Duodenal mucosa (tissue), 2 donors: Measurements from ENCODE around the gene PLD6.

ENCODE experiments used
- H3K27ac ChIP-seq: one replicate; pipeline ENCODE4 v1.7.0; 2013; ENCODE audit warnings: low read depth, low read length
- H3K27me3 ChIP-seq, 2 donors: one replicate each; pipeline ENCODE4 v1.7.0; 2013; ENCODE audit warnings: low read length in 2 of 2, control low read depth in 1 of 2; ENCODE audit not compliant: insufficient read depth in 2 of 2, control insufficient read depth in 1 of 2
- H3K36me3 ChIP-seq, 2 donors: one replicate each; pipeline ENCODE4 v1.7.0; 2013; ENCODE audit warnings: low read length in 2 of 2, control low read depth in 1 of 2; ENCODE audit not compliant: insufficient read depth in 2 of 2, control insufficient read depth in 1 of 2
- H3K4me1 ChIP-seq, 2 donors: one replicate each; pipeline ENCODE4 v1.7.0; 2013; ENCODE audit warnings: low read length in 2 of 2, control low read depth in 1 of 2; ENCODE audit not compliant: insufficient read depth in 2 of 2, control insufficient read depth in 1 of 2
- H3K4me3 ChIP-seq, 2 donors: one replicate each; pipeline ENCODE4 v1.7.0; 2013; ENCODE audit warnings: low read length in 2 of 2, low read depth in 1 of 2
- H3K9ac ChIP-seq, 2 donors: one replicate each; pipeline ENCODE4 v1.7.0; 2013; ENCODE audit warnings: low read length in 2 of 2, low read depth in 1 of 2
- H3K9me3 ChIP-seq, 2 donors: one replicate each; pipeline ENCODE4 v1.7.0; 2013; ENCODE audit warnings: low read length in 2 of 2, control low read depth in 1 of 2; ENCODE audit not compliant: control insufficient read depth in 1 of 2

The PLD6 gene

DNA sequence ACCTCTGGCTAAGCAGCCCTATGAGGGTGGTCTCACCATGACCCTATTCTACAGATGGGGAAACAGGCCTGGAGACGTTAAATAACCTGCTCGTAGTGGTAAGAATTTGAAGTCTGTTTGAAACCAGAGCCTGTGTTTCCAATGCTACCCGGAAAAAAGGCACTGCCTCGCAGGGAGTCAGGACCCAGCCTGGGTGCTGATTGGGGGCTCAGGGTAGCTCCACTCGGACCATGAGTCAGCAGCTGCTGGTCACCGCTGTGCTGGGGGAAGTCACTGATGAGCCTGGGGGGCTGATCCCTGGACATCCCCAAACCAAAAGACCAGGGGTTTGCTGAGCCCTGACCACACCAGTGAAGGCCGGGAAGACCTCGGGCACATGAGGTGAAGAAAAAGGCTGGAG lies 9.4 kb upstream of the PLD6 start:
- Histone ChIP-seq H3K36me3 (peaks cover 59 to 75% of the 10 kb centered on the region in 2 donors), H3K27ac (no peak overlapping the region), H3K27me3 (no peaks in the 10 kb centered on the region), H3K9ac (no peak overlapping the region), H3K4me1 (no peaks in the 10 kb centered on the region), H3K9me3 (no peaks in the 10 kb centered on the region), H3K4me3 (no peak overlapping the region)

DNA sequence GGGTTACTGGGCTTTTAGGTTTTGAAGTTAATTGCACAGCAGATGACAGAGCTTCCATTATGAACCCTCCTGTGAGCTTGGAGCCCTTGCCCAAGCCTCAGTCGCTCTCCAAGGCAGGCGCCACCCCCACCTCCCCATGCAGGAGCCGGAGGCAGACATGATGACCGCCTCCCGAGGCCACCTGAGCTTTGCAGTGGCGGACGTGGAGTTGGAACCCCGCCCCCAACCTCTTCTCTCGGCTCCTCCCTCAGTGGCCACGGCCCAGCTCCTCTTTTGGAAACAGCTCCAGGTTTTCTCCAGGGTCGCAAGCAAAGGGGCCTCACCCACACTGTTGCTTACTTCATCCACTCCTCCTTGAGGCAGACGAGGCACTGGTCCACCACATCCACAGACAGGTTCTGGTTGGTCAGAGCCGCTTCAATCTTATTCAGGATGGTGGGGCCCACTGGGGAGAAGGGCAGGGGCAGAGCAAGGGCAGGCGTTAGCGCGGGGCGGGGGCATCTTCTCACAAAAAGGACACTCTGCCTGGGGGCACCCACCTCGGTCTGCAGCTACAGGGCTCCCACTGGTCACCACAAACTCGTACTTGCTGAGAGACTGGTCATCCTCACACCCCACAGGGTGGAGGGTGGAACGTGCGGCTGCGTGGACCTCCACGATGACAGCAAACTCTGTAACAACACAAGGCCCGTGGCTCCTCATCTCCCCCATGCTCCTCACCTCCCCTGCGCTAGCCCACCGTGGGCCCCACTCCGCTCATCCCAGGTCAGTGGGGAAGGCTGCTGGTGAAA lies 8.7 kb upstream of the PLD6 start:
- Histone ChIP-seq H3K27me3 (no peaks in the 10 kb centered on the region), H3K9ac (no peak overlapping the region), H3K4me3 (no peak overlapping the region), H3K27ac (no peak overlapping the region), H3K4me1 (no peaks in the 10 kb centered on the region), H3K9me3 (no peaks in the 10 kb centered on the region), H3K36me3 (peaks cover 52 to 68% of the 10 kb centered on the region in 2 donors)

DNA sequence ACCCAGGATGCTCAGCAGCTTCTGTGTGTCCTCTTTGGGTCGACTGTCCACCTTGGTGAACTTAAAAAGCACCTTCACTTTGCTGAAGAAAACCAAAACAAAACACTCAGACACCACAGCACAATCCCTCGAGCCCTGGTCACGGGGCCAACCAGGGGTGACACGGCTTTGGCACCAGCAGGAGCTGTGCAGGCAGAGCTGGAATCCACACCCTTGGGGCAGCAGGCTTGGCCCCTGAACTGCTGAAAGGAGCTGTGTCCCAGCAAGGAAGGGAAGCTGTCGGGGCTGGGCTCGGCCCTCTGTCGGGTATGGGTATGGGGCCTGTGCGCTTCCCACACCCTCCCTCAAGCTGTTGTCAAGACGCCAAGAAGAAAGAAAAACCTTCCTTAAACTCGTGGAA lies 7.6 kb upstream of the PLD6 start:
- Histone ChIP-seq H3K9ac (no peak overlapping the region), H3K4me1 (no peaks in the 10 kb centered on the region), H3K27me3 (no peaks in the 10 kb centered on the region), H3K36me3 (peaks cover 47 to 60% of the 10 kb centered on the region in 2 donors), H3K4me3 (no peak overlapping the region), H3K9me3 (no peaks in the 10 kb centered on the region), H3K27ac (no peak overlapping the region)

DNA sequence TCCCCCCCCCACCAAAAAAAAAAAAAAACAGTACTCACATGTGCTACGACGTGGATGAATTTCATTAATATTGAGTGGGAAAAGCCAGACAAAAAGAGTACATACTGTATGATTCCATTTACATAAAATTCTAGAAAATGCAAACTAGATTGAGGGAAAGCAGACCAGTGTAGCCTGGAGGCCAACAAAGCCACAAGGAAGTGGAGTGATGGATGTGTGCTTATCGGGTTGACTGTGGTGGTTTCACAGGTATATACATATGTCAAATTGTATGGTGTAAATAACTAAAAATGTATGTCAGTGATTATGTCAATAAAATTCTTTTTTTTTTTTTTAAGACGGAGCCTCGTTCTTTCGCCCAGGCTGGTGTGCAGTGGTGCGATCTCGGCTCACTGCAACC lies 1.9 kb upstream of the PLD6 start:
- H3K9ac ChIP-seq = no peak overlapping the region
- no peak overlapping the region for H3K4me3 ChIP-seq
- H3K27me3 ChIP-seq = no peaks in the 10 kb centered on the region
- H3K36me3 ChIP-seq = peaks cover 6 to 8% of the 10 kb centered on the region in 2 donors
- no peaks in the 10 kb centered on the region for H3K9me3 ChIP-seq
- peaks cover 20 to 30% of the 10 kb centered on the region in 2 donors for H3K4me1 ChIP-seq
- H3K27ac ChIP-seq = no peak overlapping the region

DNA sequence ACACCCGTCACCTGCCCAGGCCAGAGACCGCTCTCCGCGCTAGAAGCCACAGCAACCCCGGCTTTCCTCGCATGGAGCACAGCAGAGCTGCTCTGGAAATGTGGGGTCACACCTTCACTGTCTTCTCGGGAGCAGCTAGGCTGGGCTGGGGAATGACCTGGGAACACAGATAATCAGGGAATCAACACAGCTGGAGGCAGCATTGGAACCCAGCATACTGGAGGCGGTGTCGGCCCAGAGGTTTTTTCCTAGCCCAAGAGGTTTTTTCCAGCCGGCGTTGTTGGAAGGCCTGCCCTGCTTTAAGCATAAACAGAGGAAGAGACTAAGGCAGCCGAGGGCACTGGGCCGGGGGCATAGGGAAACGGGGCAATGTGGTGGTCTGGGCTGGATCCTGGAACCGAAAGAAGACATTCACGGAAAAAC lies 791 bp upstream of the PLD6 start:
- H3K4me3 ChIP-seq = peak overlapping the region; percentile 69 to 72
- H3K9ac ChIP-seq = peak overlapping the region in 1 of 2 donors; percentile 25
- H3K4me1 ChIP-seq = peaks cover 20 to 30% of the 10 kb centered on the region in 2 donors

DNA sequence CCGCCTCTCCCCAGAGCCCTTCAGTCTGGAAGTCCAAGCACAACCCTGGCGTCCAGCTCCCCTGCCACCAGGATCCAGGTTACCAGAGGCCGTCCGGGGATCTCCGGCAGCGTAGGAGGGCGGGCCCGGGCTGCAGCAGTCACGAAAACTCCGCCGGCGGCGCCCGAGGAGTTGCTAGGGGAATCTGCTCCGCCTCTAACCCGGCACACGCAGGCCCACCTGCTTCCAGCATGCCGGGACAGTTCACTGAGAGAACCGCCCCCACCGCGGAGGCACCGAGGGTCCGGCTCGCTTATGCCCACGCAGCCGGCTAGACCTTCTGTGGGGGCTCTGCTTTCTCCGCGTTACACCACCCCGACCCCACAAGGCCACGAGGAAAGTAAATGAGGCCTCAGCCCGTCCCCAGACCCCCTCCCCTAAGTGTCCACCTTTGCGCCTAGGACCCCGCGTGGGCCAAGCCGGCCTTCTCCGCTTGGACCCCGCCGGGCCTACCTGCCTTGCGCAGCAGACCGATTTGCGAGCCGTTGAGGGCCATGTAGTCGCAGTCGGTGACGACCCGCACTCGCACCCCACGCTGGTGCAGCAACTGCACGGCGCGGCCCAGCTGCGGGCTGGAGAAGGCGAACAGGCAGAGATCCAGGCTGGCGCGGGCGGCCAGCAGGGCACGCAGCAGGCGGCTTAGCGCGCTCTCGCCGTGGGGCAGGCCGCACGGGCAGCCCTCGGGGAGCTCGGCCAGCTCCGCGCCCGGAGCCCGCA lies 587 bp downstream of the PLD6 start:
- no peaks in the 10 kb centered on the region for H3K36me3 ChIP-seq
- peak overlapping the region; percentile 63 to 65 for H3K9ac ChIP-seq
- H3K4me1 ChIP-seq = peaks cover 20 to 36% of the 10 kb centered on the region in 2 donors
- peak overlapping the region; percentile 62 for H3K27ac ChIP-seq
- H3K4me3 ChIP-seq = peak overlapping the region; percentile 69 to 72
- no peaks in the 10 kb centered on the region for H3K27me3 ChIP-seq
- no peaks in the 10 kb centered on the region for H3K9me3 ChIP-seq

More for the DNA sequence above, 791 bp upstream of the PLD6 start:
- Histone ChIP-seq H3K9me3 (no peaks in the 10 kb centered on the region), H3K27ac (peak overlapping the region; percentile 62), H3K27me3 (no peaks in the 10 kb centered on the region), H3K36me3 (peaks cover 3 to 4% of the 10 kb centered on the region in 2 donors)

DNA sequence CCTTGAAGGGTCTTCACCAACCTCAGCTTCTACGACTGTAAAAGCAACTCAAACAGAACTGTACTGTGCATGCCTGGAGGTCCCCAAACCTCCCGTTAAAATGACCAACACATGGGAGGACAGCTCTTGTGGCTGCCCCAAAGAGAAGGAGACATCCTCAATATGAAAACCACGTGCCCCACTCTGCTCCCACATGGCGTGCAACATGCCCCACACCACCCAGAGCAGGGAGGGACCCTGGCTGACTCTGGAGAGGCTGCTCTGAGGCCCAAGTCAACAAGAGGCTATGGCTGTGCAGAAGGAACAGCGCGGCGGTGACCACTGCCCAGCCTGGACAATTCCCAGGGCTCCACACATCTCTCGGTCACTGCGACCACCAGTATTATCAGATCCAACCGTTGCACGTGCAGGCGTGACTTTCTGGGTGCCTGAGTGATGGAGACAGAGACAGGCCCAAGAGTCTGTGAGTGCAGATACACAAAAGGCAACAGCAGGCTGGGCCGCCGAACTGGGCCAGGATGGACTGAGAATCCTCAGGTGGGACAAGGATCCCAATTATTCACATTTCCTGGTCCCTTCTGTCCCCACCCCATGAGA lies 1.4 kb downstream of the PLD6 start:
- Histone ChIP-seq H3K4me1 (peaks cover 20 to 36% of the 10 kb centered on the region in 2 donors), H3K4me3 (peak overlapping the region; percentile 69 to 72), H3K27ac (no peak overlapping the region), H3K36me3 (no peaks in the 10 kb centered on the region), H3K9me3 (no peaks in the 10 kb centered on the region), H3K27me3 (no peaks in the 10 kb centered on the region), H3K9ac (peak overlapping the region; percentile 63 to 65)

DNA sequence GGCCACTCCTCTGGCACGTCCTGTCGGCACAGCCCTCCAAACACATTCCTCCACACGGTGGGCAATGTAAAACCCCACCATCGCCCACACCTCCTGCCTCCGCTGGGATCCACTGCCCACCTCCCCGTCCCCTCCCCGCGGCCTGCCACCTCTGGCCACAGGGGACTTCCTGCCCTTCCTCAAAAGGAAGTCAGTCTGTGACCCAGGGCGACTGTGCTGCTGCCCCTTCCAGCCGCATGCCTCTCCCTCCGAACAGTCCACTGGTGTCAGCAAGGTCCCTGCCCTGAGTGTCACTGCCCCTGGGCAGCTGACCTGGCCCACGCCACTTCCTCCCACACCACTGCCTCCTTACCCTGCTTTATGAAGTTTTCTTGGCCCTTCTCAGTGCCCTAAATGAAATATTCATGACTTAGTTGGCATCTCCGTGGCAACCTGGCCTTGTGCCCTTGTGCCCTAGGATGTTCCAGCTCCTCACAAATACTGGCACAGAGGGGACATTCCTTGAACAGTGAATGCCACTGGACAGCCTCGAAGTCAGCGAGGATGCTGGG lies 2.0 kb downstream of the PLD6 start:
- H3K36me3 ChIP-seq = no peaks in the 10 kb centered on the region
- peaks cover 20 to 36% of the 10 kb centered on the region in 2 donors for H3K4me1 ChIP-seq
- no peaks in the 10 kb centered on the region for H3K9me3 ChIP-seq
- peak overlapping the region in 1 of 2 donors; percentile 72 for H3K4me3 ChIP-seq
- no peak overlapping the region for H3K27ac ChIP-seq
- H3K9ac ChIP-seq = no peak overlapping the region
- H3K27me3 ChIP-seq = no peaks in the 10 kb centered on the region

DNA sequence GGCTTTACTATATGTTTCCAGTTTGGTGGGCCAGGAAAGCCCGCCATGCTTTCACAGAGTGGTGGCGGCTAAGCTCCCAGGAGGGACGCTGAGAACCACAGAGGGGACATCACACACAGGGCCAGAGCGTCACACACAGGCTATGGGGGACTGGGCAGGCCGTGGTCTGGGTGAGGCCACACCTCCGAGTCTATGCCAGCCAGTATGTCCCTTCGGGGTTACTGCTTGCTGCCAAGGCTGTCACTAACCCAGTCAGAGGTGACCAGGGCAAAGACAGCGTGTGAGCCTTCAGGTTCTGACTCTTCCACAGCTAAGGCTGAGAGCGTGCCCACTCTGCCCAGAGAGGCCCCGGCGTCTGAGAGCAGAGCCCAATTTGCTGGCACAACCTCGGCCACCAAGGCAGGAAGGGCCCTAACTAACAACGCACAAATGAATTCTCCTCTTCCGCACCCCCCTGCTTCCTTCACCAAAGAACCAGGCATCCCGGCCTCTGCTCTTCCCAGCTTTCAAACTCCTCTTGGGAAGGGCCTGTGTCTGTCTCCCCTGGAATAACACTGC lies 2.9 kb downstream of the PLD6 start:
- Histone ChIP-seq H3K4me3 (no peak overlapping the region), H3K27ac (no peak overlapping the region), H3K9me3 (no peaks in the 10 kb centered on the region), H3K4me1 (peaks cover 20 to 36% of the 10 kb centered on the region in 2 donors), H3K36me3 (no peaks in the 10 kb centered on the region), H3K27me3 (no peaks in the 10 kb centered on the region), H3K9ac (no peak overlapping the region)
